Measurements from ENCODE around the gene TMEM163. TPM values are rescaled to one million over a fixed set of nuclear protein-coding genes. Genes with fewer than 3 reads are reported as not detected.
"Not testable (repeated sequence)": the region's sequence is repeated elsewhere in the genome, so short reads cannot be mapped to it uniquely, and the experiment has no call there.

The TMEM163 gene
- polyA plus RNA-seq, 3 donors, result 1.1 to 1.4 (median 1.3) TPM

DNA sequence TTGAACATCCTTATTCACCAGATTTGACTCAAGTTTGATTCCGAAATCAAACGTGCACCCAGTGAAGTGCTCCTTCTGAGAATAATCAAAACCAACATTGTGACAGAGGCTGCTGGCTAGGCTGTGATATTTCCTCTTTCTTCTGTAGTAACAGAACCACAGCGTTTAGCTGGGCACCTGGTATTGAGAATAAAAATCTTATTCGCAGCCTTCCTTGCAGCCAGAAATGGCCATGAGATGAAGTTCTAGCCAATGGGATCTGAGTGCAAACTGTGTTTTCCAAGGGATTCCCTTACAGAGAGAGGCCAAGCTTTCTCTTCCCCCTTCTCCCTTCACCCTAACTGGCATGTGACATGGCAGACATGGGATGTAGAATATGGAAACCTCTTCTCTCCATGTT, 51.7 kb downstream of the TMEM163 start:
- no peak for DNase-seq (ENCODE audit: low read depth in 3 of 3, low spot score in 2 of 3)

- DNase-seq (ENCODE audit: low read depth in 3 of 3, low spot score in 2 of 3), result no peak
Measured at GRCh38 chr2:134665727-134666506, 52.9 kb downstream of the TMEM163 start.

- DNase-seq (ENCODE audit: low read depth in 3 of 3, low spot score in 2 of 3), result no peak
Measured at GRCh38 chr2:134663451-134664450, 55.0 kb downstream of the TMEM163 start.

- no peak for DNase-seq (ENCODE audit: low read depth in 3 of 3, low spot score in 2 of 3)
Measured at GRCh38 chr2:134662751-134663150, 56.0 kb downstream of the TMEM163 start.

GRCh38 chr2:134660626-134661402, 58.0 kb downstream of the TMEM163 start:
- no peak for DNase-seq (ENCODE audit: low read depth in 3 of 3, low spot score in 2 of 3)

DNA sequence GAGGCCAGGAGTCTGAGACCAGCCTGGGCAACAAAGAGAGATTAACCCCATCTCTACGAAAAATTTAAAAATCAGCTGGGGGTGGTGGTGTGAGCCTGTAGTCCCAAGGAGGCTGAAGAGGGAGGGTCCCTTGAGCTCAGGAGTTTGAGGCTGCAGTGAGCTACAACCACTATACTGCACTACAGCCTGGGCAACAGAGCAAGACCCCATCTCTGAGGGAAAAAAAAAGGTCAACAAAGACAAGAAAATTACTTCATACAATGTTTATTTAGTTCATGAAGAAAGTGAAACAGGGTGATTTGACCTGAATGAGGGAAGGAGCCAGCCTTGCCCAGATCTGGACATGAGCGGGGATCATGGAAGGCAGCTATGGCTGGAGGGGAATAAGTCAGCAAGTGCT, 59.1 kb downstream of the TMEM163 start:
- DNase-seq (ENCODE audit: low read depth in 3 of 3, low spot score in 2 of 3), result no peak

GRCh38 chr2:134657650-134658250, 61.0 kb downstream of the TMEM163 start:
- DNase-seq (ENCODE audit: low read depth in 3 of 3, low spot score in 2 of 3), result no peak

DNA sequence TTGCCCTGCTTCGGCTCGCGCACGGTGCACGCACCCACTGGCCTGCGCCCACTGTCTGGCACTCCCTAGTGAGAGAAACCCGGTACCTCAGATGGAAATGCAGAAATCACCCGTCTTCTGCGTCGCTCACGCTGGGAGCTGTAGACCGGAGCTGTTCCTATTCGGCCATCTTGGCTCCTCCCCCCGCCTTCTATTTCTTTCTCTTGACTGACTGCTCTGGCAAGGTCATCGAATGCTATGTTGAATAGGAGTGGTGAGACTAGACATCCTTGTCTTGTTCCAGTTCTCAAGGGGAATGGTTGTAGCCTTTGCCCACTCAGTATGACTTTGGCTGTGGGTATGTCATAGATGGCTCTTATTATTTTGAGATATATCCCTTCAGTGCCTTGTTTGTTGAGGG, 62.4 kb downstream of the TMEM163 start:
- not testable (repeated sequence) for DNase-seq (ENCODE audit: low read depth in 3 of 3, low spot score in 2 of 3)

DNA sequence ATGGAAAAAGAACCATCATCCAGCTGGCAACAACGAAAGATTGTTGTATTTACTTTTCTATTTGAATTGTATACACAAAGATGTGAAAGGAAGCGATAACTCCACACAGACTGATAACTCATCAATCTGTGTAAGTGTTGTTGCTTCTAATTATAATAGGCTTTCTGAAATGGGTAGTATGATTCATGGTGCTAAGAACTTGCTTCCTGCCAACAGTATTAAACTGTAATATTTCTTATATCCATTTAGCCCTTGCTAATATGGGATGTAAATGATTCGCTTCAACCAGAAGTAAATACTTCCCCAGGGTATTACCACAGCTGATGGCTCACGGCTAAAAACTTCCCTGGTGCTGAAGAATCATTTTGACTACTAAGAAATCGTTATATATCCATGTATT, 70.2 kb downstream of the TMEM163 start:
- no peak for DNase-seq (ENCODE audit: low read depth in 3 of 3, low spot score in 2 of 3)

DNA sequence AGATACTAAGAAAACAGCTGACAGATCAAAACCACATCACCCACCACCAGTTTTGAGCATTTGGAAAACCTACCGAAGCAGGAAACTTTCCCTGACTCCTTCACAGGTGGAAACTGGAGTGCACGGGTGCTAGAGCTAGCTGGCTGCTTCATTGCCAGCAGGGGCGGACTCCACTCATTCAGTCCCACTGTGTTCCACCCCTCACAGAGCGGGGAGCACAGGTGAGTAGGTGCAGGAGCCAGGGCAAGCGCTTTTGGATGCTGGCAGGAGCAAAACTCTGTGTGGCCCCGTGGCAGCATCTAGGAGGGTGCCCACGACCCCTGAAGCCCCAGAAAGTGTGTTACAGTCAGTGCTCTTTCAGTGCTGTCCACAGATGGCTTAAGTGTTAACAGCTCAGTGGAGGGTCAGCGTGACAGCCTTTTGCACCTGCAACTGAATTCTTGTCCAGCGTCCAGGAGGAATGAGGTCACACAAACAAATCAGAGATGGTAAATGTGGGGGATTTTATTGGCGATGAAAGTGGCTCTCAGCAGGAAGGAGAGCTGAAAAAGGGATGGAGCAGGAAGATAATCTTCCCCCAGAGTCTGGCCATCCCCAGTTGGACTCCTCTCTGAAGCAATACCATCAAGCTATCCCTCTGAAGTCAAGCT, 71.1 kb downstream of the TMEM163 start:
- DNase-seq (ENCODE audit: low read depth in 3 of 3, low spot score in 2 of 3), result no peak

- DNase-seq (ENCODE audit: low read depth in 3 of 3, low spot score in 2 of 3), result no peak
Measured at GRCh38 chr2:134642938-134643337, 75.9 kb downstream of the TMEM163 start.

- no peak for DNase-seq (ENCODE audit: low read depth in 3 of 3, low spot score in 2 of 3)
Measured at GRCh38 chr2:134640494-134640893, 78.3 kb downstream of the TMEM163 start.

- DNase-seq (ENCODE audit: low read depth in 3 of 3, low spot score in 2 of 3), result no peak
Measured at GRCh38 chr2:134639265-134639664, 79.5 kb downstream of the TMEM163 start.

DNA sequence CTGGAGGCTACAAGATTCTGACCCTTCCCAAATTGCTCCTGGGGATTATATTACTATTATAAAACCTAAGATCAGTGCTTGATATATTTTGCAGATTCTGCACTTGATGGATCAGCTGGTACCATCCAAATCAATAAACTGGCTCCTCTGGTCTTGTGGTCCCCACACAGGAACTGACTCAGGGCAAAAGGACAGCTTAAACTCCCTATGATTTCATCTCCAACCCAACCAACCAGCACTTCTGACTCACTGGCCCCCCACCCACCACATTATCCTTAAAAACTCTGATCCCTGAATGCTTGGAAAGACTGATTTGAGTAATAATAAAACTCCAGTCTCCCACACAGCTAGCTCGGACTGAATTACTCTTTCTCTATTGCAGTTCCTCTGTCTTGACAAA, 82.1 kb downstream of the TMEM163 start:
- DNase-seq (ENCODE audit: low read depth in 3 of 3, low spot score in 2 of 3), result no peak

GRCh38 chr2:134634054-134634753, 84.6 kb downstream of the TMEM163 start:
- no peak for DNase-seq (ENCODE audit: low read depth in 3 of 3, low spot score in 2 of 3)

DNA sequence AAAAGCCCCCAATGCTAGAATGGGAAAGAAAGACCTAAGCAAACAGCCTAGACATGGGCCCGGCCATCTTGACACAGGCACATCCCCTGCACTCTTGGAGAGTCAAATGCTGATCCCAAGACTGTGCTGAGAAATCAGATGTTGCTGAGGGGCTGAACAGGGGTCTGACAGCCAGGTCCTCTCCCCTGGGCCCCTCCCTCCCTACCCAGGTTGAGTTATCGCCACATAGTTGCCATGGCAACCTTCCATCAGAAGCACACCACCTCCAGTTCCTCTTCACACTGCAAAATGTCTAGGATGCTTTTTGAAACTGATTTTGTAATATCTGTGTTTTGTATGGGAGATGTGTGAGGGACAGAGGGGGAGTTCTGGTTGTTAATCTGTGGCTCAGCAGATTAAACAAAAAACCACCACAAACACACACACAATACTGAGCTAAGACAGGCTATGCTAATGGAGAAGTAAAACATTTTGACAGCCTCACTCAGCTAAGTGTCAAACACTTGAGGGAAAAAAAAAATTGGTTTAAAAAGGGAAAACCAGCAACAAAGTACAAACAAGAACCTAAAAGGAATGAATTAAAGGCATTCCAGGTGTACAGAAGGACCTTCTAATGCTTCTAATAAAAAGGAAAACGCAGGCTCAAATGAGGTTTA, 88.2 kb downstream of the TMEM163 start:
- no peak for DNase-seq (ENCODE audit: low read depth in 3 of 3, low spot score in 2 of 3)

GRCh38 chr2:134628453-134628852, 90.3 kb downstream of the TMEM163 start:
- DNase-seq (ENCODE audit: low read depth in 3 of 3, low spot score in 2 of 3), result no peak

DNA sequence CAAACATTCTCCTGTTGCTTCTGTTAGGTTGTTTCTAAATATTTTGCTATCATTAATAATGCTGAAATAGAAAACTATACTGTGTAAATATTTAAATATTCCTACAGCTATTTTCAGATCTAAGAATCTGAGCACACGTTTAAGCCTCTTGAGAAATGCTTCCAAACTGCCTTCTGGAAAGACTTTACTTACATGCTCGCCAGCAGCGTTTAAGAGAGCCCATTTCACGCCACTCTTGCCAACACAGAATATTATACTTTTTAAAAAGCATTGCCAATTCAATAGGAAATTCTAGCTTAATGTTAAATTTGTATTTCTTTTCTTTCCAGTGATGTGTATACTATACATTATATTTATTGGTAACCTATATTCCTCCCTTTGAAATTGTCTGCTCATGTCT, 92.0 kb downstream of the TMEM163 start:
- no peak for DNase-seq (ENCODE audit: low read depth in 3 of 3, low spot score in 2 of 3)

DNA sequence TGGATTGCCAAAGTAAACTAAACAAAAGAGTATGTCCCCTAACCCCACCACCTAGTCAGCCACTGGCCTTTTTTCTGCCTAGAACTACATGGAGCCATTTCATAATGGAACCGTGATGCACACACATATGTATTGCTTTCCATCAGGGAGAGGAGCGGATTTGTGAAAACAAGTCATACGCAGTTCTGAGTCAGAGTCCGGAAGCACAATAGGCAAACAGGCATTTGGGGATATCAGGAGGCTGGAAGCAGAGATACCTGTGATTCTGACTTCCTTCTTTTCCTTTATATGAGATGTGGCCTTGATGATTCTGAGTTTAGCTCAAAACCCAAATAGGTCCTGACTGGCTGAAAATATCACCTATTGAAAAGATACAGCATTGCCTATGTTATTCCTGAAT, 93.5 kb downstream of the TMEM163 start:
- DNase-seq (ENCODE audit: low read depth in 3 of 3, low spot score in 2 of 3), result no peak
